HAP-1 (cell line): Measurements from ENCODE around the gene KCNJ10.

Experiments
- DNase-seq, 2 experiments: peaks; one replicate each; pipeline ENCODE4 v3.0.0-alpha.2; 2016 to 2020; ENCODE audit warnings: low spot score in 2 of 2
- H3K27me3 ChIP-seq: fragments of 250-450 bp; sonication (Bioruptor Pico); 2 replicates; pipeline ENCODE4 v1.5.1; 2020; ENCODE audit warnings: low read depth, mild to moderate bottlenecking, moderate library complexity
- H3K36me3 ChIP-seq: fragments of 250-450 bp; sonication (Bioruptor Pico); replicated peaks from 2 replicates; pipeline ENCODE4 v1.5.1; 2020; ENCODE audit warnings: mild to moderate bottlenecking
- H3K4me1 ChIP-seq: fragments of 250-450 bp; sonication (Bioruptor Pico); 2 replicates; pipeline ENCODE4 v1.5.1; 2020; ENCODE audit warnings: mild to moderate bottlenecking
- H3K4me3 ChIP-seq: fragments of 250-450 bp; sonication (Bioruptor Pico); 2 replicates; pipeline ENCODE4 v1.5.1; 2020; ENCODE audit warnings: mild to moderate bottlenecking, moderate library complexity
- H3K9me3 ChIP-seq: fragments of 250-450 bp; sonication (Bioruptor Pico); 2 replicates; pipeline ENCODE4 v1.5.1; 2020; ENCODE audit warnings: mild to moderate bottlenecking, moderate library complexity
- in situ Hi-C: fragments of 300-500 bp; cut with MboI; formaldehyde crosslinking; loops from 3 replicates; pipeline ENCODE4 v1.14.3; 2020; ENCODE audit warnings: low sequenced_read_pairs, inconsistent platforms, mixed read lengths

The KCNJ10 gene

GRCh38 chr1:160095382-160096105, 25.6 kb upstream of the KCNJ10 start:
- H3K27me3 ChIP-seq = no peaks in the 10 kb centered on the region
- H3K9me3 ChIP-seq = no peaks in the 10 kb centered on the region
- in situ Hi-C loops = no loop called here
- DNase-seq = peak; percentile 50 to 66
- no peak overlapping the region for H3K4me3 ChIP-seq
- no peaks in the 10 kb centered on the region for H3K36me3 ChIP-seq
- peaks cover 22% of the 10 kb centered on the region for H3K4me1 ChIP-seq

GRCh38 chr1:160094806-160095205, 24.8 kb upstream of the KCNJ10 start:
- no peaks in the 10 kb centered on the region for H3K9me3 ChIP-seq
- no peak for DNase-seq
- peaks cover 22% of the 10 kb centered on the region for H3K4me1 ChIP-seq
- in situ Hi-C loops = no loop called here
- no peak overlapping the region for H3K4me3 ChIP-seq
- H3K36me3 ChIP-seq = no peaks in the 10 kb centered on the region
- H3K27me3 ChIP-seq = no peaks in the 10 kb centered on the region

- in situ Hi-C loops = no loop called here
- H3K36me3 ChIP-seq = no peaks in the 10 kb centered on the region
- H3K27me3 ChIP-seq = no peaks in the 10 kb centered on the region
- DNase-seq = no peak
- H3K4me1 ChIP-seq = peaks cover 20% of the 10 kb centered on the region
- H3K9me3 ChIP-seq = no peaks in the 10 kb centered on the region
- H3K4me3 ChIP-seq = no peak overlapping the region
These were observed 24.3 kb upstream of the KCNJ10 start for GRCh38 chr1:160094291-160094625.

GRCh38 chr1:160093624-160094290, 23.8 kb upstream of the KCNJ10 start:
- no peak for DNase-seq
- H3K4me1 ChIP-seq = peaks cover 18% of the 10 kb centered on the region
- no peaks in the 10 kb centered on the region for H3K27me3 ChIP-seq
- H3K36me3 ChIP-seq = no peaks in the 10 kb centered on the region
- in situ Hi-C loops = no loop called here
- H3K9me3 ChIP-seq = no peaks in the 10 kb centered on the region
- no peak overlapping the region for H3K4me3 ChIP-seq

- in situ Hi-C loops = no loop called here
- Histone ChIP-seq H3K36me3 (no peaks in the 10 kb centered on the region), H3K4me1 (peaks cover 18% of the 10 kb centered on the region), H3K4me3 (no peak overlapping the region), H3K27me3 (no peaks in the 10 kb centered on the region), H3K9me3 (no peaks in the 10 kb centered on the region)
- no peak for DNase-seq
These were observed 23.1 kb upstream of the KCNJ10 start for GRCh38 chr1:160093069-160093395.

GRCh38 chr1:160092366-160093068, 22.6 kb upstream of the KCNJ10 start:
- Histone ChIP-seq H3K4me1 (peaks cover 17% of the 10 kb centered on the region), H3K36me3 (no peaks in the 10 kb centered on the region), H3K27me3 (no peaks in the 10 kb centered on the region), H3K9me3 (no peaks in the 10 kb centered on the region), H3K4me3 (no peak overlapping the region)
- in situ Hi-C loops = no loop called here
- DNase-seq = no peak

GRCh38 chr1:160091666-160092223, 21.8 kb upstream of the KCNJ10 start:
- Histone ChIP-seq H3K4me3 (no peak overlapping the region), H3K4me1 (peaks cover 13% of the 10 kb centered on the region), H3K36me3 (no peaks in the 10 kb centered on the region), H3K9me3 (no peaks in the 10 kb centered on the region), H3K27me3 (no peaks in the 10 kb centered on the region)
- no peak for DNase-seq
- in situ Hi-C loops = no loop called here

GRCh38 chr1:160090760-160091159, 20.8 kb upstream of the KCNJ10 start:
- in situ Hi-C loops = no loop called here
- no peaks in the 10 kb centered on the region for H3K36me3 ChIP-seq
- H3K4me1 ChIP-seq = peaks cover 3% of the 10 kb centered on the region
- H3K4me3 ChIP-seq = no peak overlapping the region
- H3K27me3 ChIP-seq = no peaks in the 10 kb centered on the region
- DNase-seq = no peak
- no peaks in the 10 kb centered on the region for H3K9me3 ChIP-seq

- no peaks in the 10 kb centered on the region for H3K9me3 ChIP-seq
- in situ Hi-C loops = loop anchor here (10.0 kb wide), 1 partner anchor 155 kb away; no protein-coding TSS in a partner anchor
- H3K4me3 ChIP-seq = no peak overlapping the region
- no peak for DNase-seq
- no peaks in the 10 kb centered on the region for H3K4me1 ChIP-seq
- H3K36me3 ChIP-seq = no peaks in the 10 kb centered on the region
- H3K27me3 ChIP-seq = no peaks in the 10 kb centered on the region
These were observed 19.9 kb upstream of the KCNJ10 start for GRCh38 chr1:160089883-160090282.

- in situ Hi-C loops = loop anchor here (10.0 kb wide), 1 partner anchor 152 kb away; no protein-coding TSS in a partner anchor
- H3K4me1 ChIP-seq = no peaks in the 10 kb centered on the region
These were observed 17.2 kb upstream of the KCNJ10 start for GRCh38 chr1:160087118-160087662.

GRCh38 chr1:160086456-160086892, 16.5 kb upstream of the KCNJ10 start:
- Histone ChIP-seq H3K27me3 (peaks cover 16% of the 10 kb centered on the region), H3K4me3 (no peak overlapping the region), H3K4me1 (no peaks in the 10 kb centered on the region), H3K36me3 (no peaks in the 10 kb centered on the region), H3K9me3 (no peaks in the 10 kb centered on the region)
- DNase-seq = no peak
- in situ Hi-C loops = loop anchor here (10.0 kb wide), 1 partner anchor 152 kb away; no protein-coding TSS in a partner anchor

More at GRCh38 chr1:160087118-160087662, 17.2 kb upstream of the KCNJ10 start:
- Histone ChIP-seq H3K9me3 (no peaks in the 10 kb centered on the region), H3K4me3 (no peak overlapping the region), H3K27me3 (peaks cover 9% of the 10 kb centered on the region), H3K36me3 (no peaks in the 10 kb centered on the region)
- DNase-seq = no peak

GRCh38 chr1:160085686-160086455, 15.9 kb upstream of the KCNJ10 start:
- in situ Hi-C loops = loop anchor here (10.0 kb wide), 1 partner anchor 151 kb away; no protein-coding TSS in a partner anchor
- no peaks in the 10 kb centered on the region for H3K9me3 ChIP-seq
- H3K4me3 ChIP-seq = no peak overlapping the region
- H3K4me1 ChIP-seq = no peaks in the 10 kb centered on the region
- peak; percentile 79 to 87 for DNase-seq
- no peaks in the 10 kb centered on the region for H3K36me3 ChIP-seq
- H3K27me3 ChIP-seq = peaks cover 20% of the 10 kb centered on the region

- Histone ChIP-seq H3K4me3 (no peak overlapping the region), H3K27me3 (peaks cover 30% of the 10 kb centered on the region), H3K36me3 (no peaks in the 10 kb centered on the region), H3K4me1 (no peaks in the 10 kb centered on the region), H3K9me3 (no peaks in the 10 kb centered on the region)
- no peak for DNase-seq
- in situ Hi-C loops = loop anchor here (10.0 kb wide), 1 partner anchor 150 kb away; no protein-coding TSS in a partner anchor
These were observed 14.9 kb upstream of the KCNJ10 start for GRCh38 chr1:160084771-160085321.
